GM10847 (cell line): ENCODE results near the gene CES2.

ENCODE experiments used
- POLR2A ChIP-seq: IDR thresholded peaks from 2 replicates; pipeline ENCODE4 v1.6.1; 2011; ENCODE audit not compliant: insufficient read length; ENCODE audit errors: extremely low read depth

Gene CES2

GRCh38 chr16:66975302-66975893, 40.1 kb downstream of the CES2 start:
- TF ChIP-seq POLR2A, result no peak

GRCh38 chr16:66976746-66977145, 41.4 kb downstream of the CES2 start:
- no peak for TF ChIP-seq POLR2A

- TF ChIP-seq POLR2A, result no peak
Observed at GRCh38 chr16:66977341-66978113, 42.2 kb downstream of the CES2 start.

GRCh38 chr16:66979011-66979717, 43.8 kb downstream of the CES2 start:
- no peak for TF ChIP-seq POLR2A

GRCh38 chr16:66983033-66983432, 47.7 kb downstream of the CES2 start:
- TF ChIP-seq POLR2A, result no peak

GRCh38 chr16:66984892-66985311, 49.6 kb downstream of the CES2 start:
- no peak for TF ChIP-seq POLR2A

GRCh38 chr16:66986559-66986958, 51.2 kb downstream of the CES2 start:
- no peak for TF ChIP-seq POLR2A

GRCh38 chr16:66988197-66988788, 53.0 kb downstream of the CES2 start, which contains the start of gene CES4A:
TSS of gene CES4A (plus strand) at chr16:66988589. CDS start at chr16:66988773, 184 bp downstream.
- no peak for TF ChIP-seq POLR2A

GRCh38 chr16:66991545-66992077, 56.3 kb downstream of the CES2 start:
- no peak for TF ChIP-seq POLR2A
